Keratinocyte (primary cell): ENCODE measurements around the gene HNRNPLL. TPM values are rescaled to one million over a fixed set of nuclear protein-coding genes. Genes with fewer than 3 reads are reported as not detected.

ENCODE experiments used
- DNase-seq: peaks from one replicate; pipeline ENCODE4 v3.0.0-alpha.2; 2011; ENCODE audit warnings: low read depth, missing footprints, low spot score
- FAIRE-seq: peaks from 2 replicates; lab custom pipeline; 2011; peaks lifted over from hg19 to GRCh38; lab: Jason Lieb, UNC
- H2AFZ ChIP-seq: 2 replicates; pipeline ENCODE4 v1.6.0; 2012; ENCODE audit warnings: low read length, control low read depth, inconsistent platforms; ENCODE audit not compliant: control insufficient read depth
- H3K27ac ChIP-seq: 2 replicates; pipeline ENCODE4 v1.5.1; 2011; ENCODE audit warnings: low read length; ENCODE audit not compliant: control insufficient read depth, insufficient read depth
- H3K27me3 ChIP-seq: 3 replicates; pipeline ENCODE4 v1.6.0; 2011; ENCODE audit warnings: low read length; ENCODE audit not compliant: control insufficient read depth, insufficient read depth; ENCODE audit errors: extremely low read depth
- H3K36me3 ChIP-seq, 2 experiments: 2 replicates in 1 of 2; 3 replicates in 1 of 2; pipeline ENCODE4 v1.5.1; 2011; ENCODE audit warnings: low read length in 2 of 2, mild to moderate bottlenecking in 1 of 2; ENCODE audit not compliant: control insufficient read depth in 2 of 2, insufficient read depth in 2 of 2; ENCODE audit errors: extremely low read depth in 1 of 2
- H3K4me1 ChIP-seq: 3 replicates; pipeline ENCODE4 v1.5.1; 2011; ENCODE audit warnings: low read length; ENCODE audit not compliant: control insufficient read depth, insufficient read depth; ENCODE audit errors: extremely low read depth
- H3K4me2 ChIP-seq: 3 replicates; pipeline ENCODE4 v1.6.0; 2011; ENCODE audit warnings: low read depth, low read length; ENCODE audit not compliant: control insufficient read depth, insufficient read depth; ENCODE audit errors: extremely low read depth
- H3K4me3 ChIP-seq, 3 experiments: fragments of 200-600 bp in 1 of 3; sonication (generic) in 1 of 3; 2 replicates in 2 of 3; 3 replicates in 1 of 3; pipeline ENCODE4 v1.5.1; 2011 to 2016; ENCODE audit warnings: low read length in 3 of 3, mild to moderate bottlenecking in 3 of 3, control low read depth in 2 of 3, inconsistent platforms in 1 of 3, low read depth in 1 of 3, mixed read lengths in 1 of 3, mixed run types in 1 of 3, moderate library complexity in 1 of 3; ENCODE audit not compliant: control insufficient read depth in 2 of 3, insufficient read depth in 2 of 3; ENCODE audit errors: extremely low read depth in 1 of 3
- H3K79me2 ChIP-seq: 2 replicates; pipeline ENCODE4 v1.6.0; 2012; ENCODE audit warnings: low read length; ENCODE audit not compliant: control insufficient read depth, insufficient read depth
- H3K9ac ChIP-seq: 3 replicates; pipeline ENCODE4 v1.6.0; 2011; ENCODE audit warnings: low read length; ENCODE audit not compliant: control insufficient read depth, insufficient read depth; ENCODE audit errors: extremely low read depth
- H3K9me1 ChIP-seq: 3 replicates; pipeline ENCODE4 v1.6.0; 2011; ENCODE audit warnings: low read length; ENCODE audit not compliant: control insufficient read depth, insufficient read depth; ENCODE audit errors: extremely low read depth
- H3K9me3 ChIP-seq: 2 replicates; pipeline ENCODE4 v1.5.1; 2012; ENCODE audit warnings: low read depth, low read length; ENCODE audit not compliant: control insufficient read depth
- H4K20me1 ChIP-seq: 3 replicates; pipeline ENCODE4 v1.6.0; 2011; ENCODE audit warnings: low read length; ENCODE audit not compliant: control insufficient read depth, insufficient read depth; ENCODE audit errors: extremely low read depth
- EZH2 ChIP-seq: IDR thresholded peaks from one replicate; pipeline ENCODE4 v1.6.1; 2012; ENCODE audit warnings: inconsistent platforms, mild to moderate bottlenecking, low read length, moderate library complexity
- dilution Hi-C: fragments of 300-500 bp; cut with MboI; formaldehyde crosslinking; loops from one replicate; pipeline ENCODE4 v1.7.0; 2020; ENCODE audit warnings: low sequenced_read_pairs; ENCODE audit not compliant: extremely low pct_ligation_motif_present
- polyA plus RNA-seq, 5 experiments: library from polyadenylated mRNA; depleted of rRNA in 3 of 5; stranded (reverse) in 3 of 5; stranded (forward) in 1 of 5; unstranded in 1 of 5; fragments of >200 nt; gene quantifications; 1 replicate in 1 of 5; 2 replicates in 3 of 5; 3 replicates in 1 of 5; pipeline versions ENCODE4 v1.2.1 to v1.2.3, GENCODE V29; 2011 to 2012; ENCODE audit warnings: missing spikeins in 2 of 5, low read depth in 1 of 5, low replicate concordance in 1 of 5
- TF ChIP-seq, protein P1 (sequence below), 3 experiments: IDR thresholded peaks in 1 of 3; conservative IDR thresholded peaks in 1 of 3; optimal IDR thresholded peaks in 1 of 3; 2 replicates in 2 of 3; 3 replicates in 1 of 3; pipeline versions ENCODE3 to v1.5.1; 2011; ENCODE audit warnings: low read length in 3 of 3, mild to moderate bottlenecking in 3 of 3, moderate library complexity in 2 of 3, control low read depth in 1 of 3, inconsistent platforms in 1 of 3; ENCODE audit not compliant: insufficient read depth in 2 of 3; ENCODE audit errors: extremely low read depth in 1 of 3

Gene HNRNPLL
- polyA plus RNA-seq, 1 donor (not counting 4 experiments of a cell fraction or from before 2014, with no cell fraction given): 53.8 TPM

DNA sequence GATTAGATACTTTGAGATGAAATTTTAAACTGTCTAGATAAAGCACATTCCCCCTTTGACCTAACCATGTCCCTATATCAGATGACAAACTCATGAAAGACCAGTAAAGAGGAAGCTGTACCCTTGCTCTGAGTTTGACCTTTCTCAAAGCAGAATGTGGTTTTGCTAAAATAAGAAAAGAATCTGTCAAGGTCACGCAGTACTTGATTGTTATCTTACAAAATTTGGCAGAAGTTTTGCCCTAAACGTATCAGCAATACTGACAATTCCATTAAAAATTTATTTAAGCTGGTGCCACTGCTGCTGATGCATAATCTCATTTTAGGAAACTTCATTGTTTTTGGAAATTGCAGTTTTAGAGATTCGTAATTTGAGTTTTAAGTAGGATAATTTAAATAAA, 32.0 kb upstream of the HNRNPLL start:
- Histone ChIP-seq H3K36me3 (no peaks in the 10 kb centered on the region), H3K9me3 (no peaks in the 10 kb centered on the region), H3K79me2 (no peaks in the 10 kb centered on the region), H3K27me3 (no peaks in the 10 kb centered on the region), H3K4me2 (no peak overlapping the region), H3K4me1 (no peaks in the 10 kb centered on the region), H3K9ac (no peak overlapping the region), H2AFZ (no peak overlapping the region), H3K4me3 (no peak overlapping the region), H4K20me1 (no peaks in the 10 kb centered on the region), H3K27ac (no peak overlapping the region), H3K9me1 (no peaks in the 10 kb centered on the region)
- FAIRE-seq: no peak
- dilution Hi-C loops: no loop called here
- no peak for DNase-seq
- TF ChIP-seq, protein P1, sequence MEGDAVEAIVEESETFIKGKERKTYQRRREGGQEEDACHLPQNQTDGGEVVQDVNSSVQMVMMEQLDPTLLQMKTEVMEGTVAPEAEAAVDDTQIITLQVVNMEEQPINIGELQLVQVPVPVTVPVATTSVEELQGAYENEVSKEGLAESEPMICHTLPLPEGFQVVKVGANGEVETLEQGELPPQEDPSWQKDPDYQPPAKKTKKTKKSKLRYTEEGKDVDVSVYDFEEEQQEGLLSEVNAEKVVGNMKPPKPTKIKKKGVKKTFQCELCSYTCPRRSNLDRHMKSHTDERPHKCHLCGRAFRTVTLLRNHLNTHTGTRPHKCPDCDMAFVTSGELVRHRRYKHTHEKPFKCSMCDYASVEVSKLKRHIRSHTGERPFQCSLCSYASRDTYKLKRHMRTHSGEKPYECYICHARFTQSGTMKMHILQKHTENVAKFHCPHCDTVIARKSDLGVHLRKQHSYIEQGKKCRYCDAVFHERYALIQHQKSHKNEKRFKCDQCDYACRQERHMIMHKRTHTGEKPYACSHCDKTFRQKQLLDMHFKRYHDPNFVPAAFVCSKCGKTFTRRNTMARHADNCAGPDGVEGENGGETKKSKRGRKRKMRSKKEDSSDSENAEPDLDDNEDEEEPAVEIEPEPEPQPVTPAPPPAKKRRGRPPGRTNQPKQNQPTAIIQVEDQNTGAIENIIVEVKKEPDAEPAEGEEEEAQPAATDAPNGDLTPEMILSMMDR (optimal IDR thresholded peaks at IDR 0.05 in 1 of 3, IDR thresholded peaks at IDR 0.05 in 1 of 3, conservative IDR thresholded peaks at IDR 0.05 in 1 of 3; ENCODE audit: extremely low read depth in 1 of 3, insufficient read depth in 2 of 3, low read length in 3 of 3): no peak
- TF ChIP-seq EZH2: no peak

DNA sequence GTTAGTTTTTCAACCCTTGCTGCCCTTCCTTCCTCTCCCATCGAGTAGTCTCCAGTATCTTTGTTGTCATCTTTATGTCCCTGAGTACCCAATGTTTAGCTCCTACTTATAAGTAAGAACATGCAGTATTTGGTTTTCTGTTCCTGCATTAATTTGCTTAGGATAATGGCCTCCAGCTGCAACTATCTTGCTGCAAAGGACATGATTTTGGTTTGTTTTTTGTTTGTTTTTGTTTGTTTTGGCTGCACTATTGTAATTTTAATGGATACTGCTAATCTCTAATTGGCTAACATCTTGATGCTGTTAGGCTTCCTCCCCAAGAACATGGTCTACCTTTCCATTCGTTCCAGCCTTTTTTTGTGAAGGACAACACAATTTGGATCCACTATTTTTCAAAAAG, 31.2 kb upstream of the HNRNPLL start:
- Histone ChIP-seq H2AFZ (no peak overlapping the region), H3K4me1 (no peaks in the 10 kb centered on the region), H3K36me3 (no peaks in the 10 kb centered on the region), H3K27me3 (no peaks in the 10 kb centered on the region), H3K4me2 (no peak overlapping the region), H3K27ac (no peak overlapping the region), H3K4me3 (no peak overlapping the region), H3K9ac (no peak overlapping the region), H3K79me2 (no peaks in the 10 kb centered on the region), H3K9me1 (no peaks in the 10 kb centered on the region), H4K20me1 (no peaks in the 10 kb centered on the region), H3K9me3 (no peaks in the 10 kb centered on the region)
- dilution Hi-C loops: no loop called here
- TF ChIP-seq, protein P1 (optimal IDR thresholded peaks at IDR 0.05 in 1 of 3, IDR thresholded peaks at IDR 0.05 in 1 of 3, conservative IDR thresholded peaks at IDR 0.05 in 1 of 3; ENCODE audit: extremely low read depth in 1 of 3, insufficient read depth in 2 of 3, low read length in 3 of 3): no peak
- TF ChIP-seq EZH2: no peak
- DNase-seq: no peak
- FAIRE-seq: no peak
